Calu3 (cell line): Measurements from ENCODE around the gene ZNF888. TPM values are rescaled to one million over a fixed set of nuclear protein-coding genes. Genes with fewer than 3 reads are reported as not detected.

Experiments used
- BruUV-seq: library from RNA; stranded (reverse); fragments of 400-500 nt; replicated peaks from 2 replicates; lab custom pipeline; 2021; lab: Mats Ljungman, UMichigan
- CTCF ChIA-PET: fragments of 300-600 bp; sonication (Branson Sonifier 250); formaldehyde crosslinking; loops from one replicate; lab custom pipeline; 2022; ENCODE audit warnings: antibody characterized with exemption; lab: Charles Lee
- DNase-seq: peaks from one replicate; pipeline ENCODE4 v3.0.0; 2022
- H3K27ac Mint-ChIP-seq: one replicate; pipeline ENCODE4 v1.8.0; 2022; ENCODE audit warnings: mixed read lengths; ENCODE audit not compliant: unreplicated experiment
- H3K27me3 Mint-ChIP-seq: one replicate; pipeline ENCODE4 v1.8.0; 2022; ENCODE audit warnings: mixed read lengths; ENCODE audit not compliant: unreplicated experiment
- H3K36me3 Mint-ChIP-seq: one replicate; pipeline ENCODE4 v1.8.0; 2022; ENCODE audit warnings: mild to moderate bottlenecking, moderate library complexity, mixed read lengths; ENCODE audit not compliant: insufficient read depth, unreplicated experiment
- H3K4me1 Mint-ChIP-seq: one replicate; pipeline ENCODE4 v1.8.0; 2022; ENCODE audit warnings: mild to moderate bottlenecking, low read depth, mixed read lengths; ENCODE audit not compliant: unreplicated experiment
- H3K4me3 Mint-ChIP-seq: one replicate; pipeline ENCODE4 v1.8.0; 2022; ENCODE audit warnings: mild to moderate bottlenecking, low read depth, moderate library complexity, mixed read lengths; ENCODE audit not compliant: unreplicated experiment
- H3K9me3 Mint-ChIP-seq: one replicate; pipeline ENCODE4 v1.8.0; 2022; ENCODE audit warnings: low read depth, mixed read lengths; ENCODE audit not compliant: unreplicated experiment
- intact Hi-C: fragments of 100-400 bp; cut with micrococcal nuclease; formaldehyde crosslinking; loops from one replicate; pipeline ENCODE4 v1.10.0; 2022; ENCODE audit not compliant: unreplicated experiment
- total RNA-seq: library from RNA; stranded (reverse); gene quantifications from 2 replicates; pipeline ENCODE4 v1.2.3, GENCODE V29; 2022
- TF ChIP-seq, protein P1 (sequence below): fragments of 200-600 bp; IDR thresholded peaks from one replicate; pipeline ENCODE4 v1.8.0; 2022; ENCODE audit warnings: antibody characterized with exemption; ENCODE audit not compliant: unreplicated experiment

Gene ZNF888
- total RNA-seq, 1 experiment from 2014 or later = 25.5 TPM

DNA sequence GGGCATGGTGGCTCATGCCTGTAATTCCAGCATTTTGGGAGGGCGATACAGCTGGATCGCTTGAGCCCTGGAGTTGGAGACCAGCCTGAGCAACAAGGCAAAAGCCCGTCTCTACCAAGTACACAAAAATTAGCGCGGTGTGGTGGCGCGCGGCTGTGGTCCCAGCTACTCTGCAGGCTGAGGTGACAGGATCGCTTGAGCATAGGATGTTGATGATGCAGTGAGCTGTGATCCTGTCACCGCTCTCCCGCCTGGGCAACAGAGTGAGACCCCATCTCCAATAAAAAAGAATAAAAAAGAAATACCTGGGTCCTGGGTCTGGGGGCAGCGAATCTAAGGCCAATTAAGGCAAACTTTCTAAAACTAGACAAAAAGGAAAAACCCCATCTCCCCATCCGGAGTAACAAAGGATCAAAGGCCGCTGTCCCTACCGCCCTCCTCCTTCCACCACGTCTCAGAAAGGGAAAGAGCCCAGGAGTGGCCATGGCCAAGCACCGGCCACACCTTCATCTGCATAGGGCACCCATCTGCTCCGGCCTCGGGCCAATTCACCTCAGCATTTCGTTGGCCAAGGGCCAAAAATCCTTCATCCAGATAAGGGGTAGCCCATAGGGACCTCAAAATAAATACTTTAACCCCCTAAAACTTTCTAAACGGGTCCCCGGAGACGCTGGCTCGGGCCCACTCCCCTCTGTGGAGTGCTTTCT is 26.6 kb downstream of the ZNF888 start:
- Mint-ChIP-seq H3K4me3 (peak overlapping the region; percentile 81), H3K9me3 (peaks cover 14% of the 10 kb centered on the region), H3K27ac (peak overlapping the region; percentile 42), H3K4me1 (no peaks in the 10 kb centered on the region), H3K27me3 (no peaks in the 10 kb centered on the region), H3K36me3 (peaks cover 30% of the 10 kb centered on the region)
- CTCF ChIA-PET = no interaction called here
- no TSS peak for BruUV-seq
- intact Hi-C loops = no loop called here
- peak; percentile 22 for DNase-seq
- TF ChIP-seq, protein P1, sequence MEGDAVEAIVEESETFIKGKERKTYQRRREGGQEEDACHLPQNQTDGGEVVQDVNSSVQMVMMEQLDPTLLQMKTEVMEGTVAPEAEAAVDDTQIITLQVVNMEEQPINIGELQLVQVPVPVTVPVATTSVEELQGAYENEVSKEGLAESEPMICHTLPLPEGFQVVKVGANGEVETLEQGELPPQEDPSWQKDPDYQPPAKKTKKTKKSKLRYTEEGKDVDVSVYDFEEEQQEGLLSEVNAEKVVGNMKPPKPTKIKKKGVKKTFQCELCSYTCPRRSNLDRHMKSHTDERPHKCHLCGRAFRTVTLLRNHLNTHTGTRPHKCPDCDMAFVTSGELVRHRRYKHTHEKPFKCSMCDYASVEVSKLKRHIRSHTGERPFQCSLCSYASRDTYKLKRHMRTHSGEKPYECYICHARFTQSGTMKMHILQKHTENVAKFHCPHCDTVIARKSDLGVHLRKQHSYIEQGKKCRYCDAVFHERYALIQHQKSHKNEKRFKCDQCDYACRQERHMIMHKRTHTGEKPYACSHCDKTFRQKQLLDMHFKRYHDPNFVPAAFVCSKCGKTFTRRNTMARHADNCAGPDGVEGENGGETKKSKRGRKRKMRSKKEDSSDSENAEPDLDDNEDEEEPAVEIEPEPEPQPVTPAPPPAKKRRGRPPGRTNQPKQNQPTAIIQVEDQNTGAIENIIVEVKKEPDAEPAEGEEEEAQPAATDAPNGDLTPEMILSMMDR = no peak

- no peaks in the 10 kb centered on the region for H3K4me1 Mint-ChIP-seq
- no TSS peak for BruUV-seq
- intact Hi-C loops = no loop called here
- peaks cover 6% of the 10 kb centered on the region for H3K36me3 Mint-ChIP-seq
- H3K9me3 Mint-ChIP-seq = peaks cover 13% of the 10 kb centered on the region
- TF ChIP-seq, protein P1 = no peak
- no peak for DNase-seq
- no peak overlapping the region for H3K4me3 Mint-ChIP-seq
- no peaks in the 10 kb centered on the region for H3K27me3 Mint-ChIP-seq
- CTCF ChIA-PET = no interaction called here
- H3K27ac Mint-ChIP-seq = no peak overlapping the region
These were observed 31.9 kb downstream of the ZNF888 start for GRCh38 chr19:52891336-52891735.

GRCh38 chr19:52889931-52890330 is 33.3 kb downstream of the ZNF888 start:
- Mint-ChIP-seq H3K4me1 (no peaks in the 10 kb centered on the region), H3K36me3 (peaks cover 6% of the 10 kb centered on the region), H3K4me3 (no peak overlapping the region), H3K9me3 (peaks cover 13% of the 10 kb centered on the region), H3K27me3 (no peaks in the 10 kb centered on the region), H3K27ac (no peak overlapping the region)
- intact Hi-C loops = no loop called here
- BruUV-seq = no TSS peak
- TF ChIP-seq, protein P1 = no peak
- CTCF ChIA-PET = no interaction called here
- DNase-seq = no peak

GRCh38 chr19:52889076-52889475 is 34.2 kb downstream of the ZNF888 start:
- no peaks in the 10 kb centered on the region for H3K4me1 Mint-ChIP-seq
- TF ChIP-seq, protein P1 = no peak
- H3K27me3 Mint-ChIP-seq = no peaks in the 10 kb centered on the region
- peaks cover 13% of the 10 kb centered on the region for H3K9me3 Mint-ChIP-seq
- CTCF ChIA-PET = no interaction called here
- no TSS peak for BruUV-seq
- intact Hi-C loops = no loop called here
- no peak for DNase-seq
- H3K4me3 Mint-ChIP-seq = no peak overlapping the region
- peaks cover 5% of the 10 kb centered on the region for H3K36me3 Mint-ChIP-seq
- H3K27ac Mint-ChIP-seq = no peak overlapping the region
